Loucy (cell line): ENCODE measurements around the gene RPAP2.

Source experiments
- CTCF ChIP-seq: fragments of 200-600 bp; sonication (generic); conservative IDR thresholded peaks from 2 replicates; pipeline ENCODE4 v1.5.1; 2014; ENCODE audit warnings: mild to moderate bottlenecking, antibody characterized with exemption, low read length
- EZH2phosphoT487 ChIP-seq: fragments of 200-600 bp; IDR thresholded peaks from 2 replicates; pipeline ENCODE4 v1.6.1; 2018; ENCODE audit warnings: antibody characterized with exemption, mild to moderate bottlenecking, moderate library complexity, borderline replicate concordance

- TF ChIP-seq EZH2phosphoT487: no peak
- no peak for TF ChIP-seq CTCF
Observed at GRCh38 chr1:92409946-92410549, 111.2 kb downstream of the RPAP2 start.
